Calu3 (cell line): ENCODE results near the gene DSP. TPM values are rescaled to one million over a fixed set of nuclear protein-coding genes. Genes with fewer than 3 reads are reported as not detected.

Source experiments
- BruUV-seq: library from RNA; stranded (reverse); fragments of 400-500 nt; replicated peaks from 2 replicates; lab custom pipeline; 2021; lab: Mats Ljungman, UMichigan
- CTCF ChIA-PET: fragments of 300-600 bp; sonication (Branson Sonifier 250); formaldehyde crosslinking; loops from one replicate; lab custom pipeline; 2022; ENCODE audit warnings: antibody characterized with exemption; lab: Charles Lee
- DNase-seq: peaks from one replicate; pipeline ENCODE4 v3.0.0; 2022
- H3K27ac Mint-ChIP-seq: one replicate; pipeline ENCODE4 v1.8.0; 2022; ENCODE audit warnings: mixed read lengths; ENCODE audit not compliant: unreplicated experiment
- H3K27me3 Mint-ChIP-seq: one replicate; pipeline ENCODE4 v1.8.0; 2022; ENCODE audit warnings: mixed read lengths; ENCODE audit not compliant: unreplicated experiment
- H3K36me3 Mint-ChIP-seq: one replicate; pipeline ENCODE4 v1.8.0; 2022; ENCODE audit warnings: mild to moderate bottlenecking, moderate library complexity, mixed read lengths; ENCODE audit not compliant: insufficient read depth, unreplicated experiment
- H3K4me1 Mint-ChIP-seq: one replicate; pipeline ENCODE4 v1.8.0; 2022; ENCODE audit warnings: mild to moderate bottlenecking, low read depth, mixed read lengths; ENCODE audit not compliant: unreplicated experiment
- H3K4me3 Mint-ChIP-seq: one replicate; pipeline ENCODE4 v1.8.0; 2022; ENCODE audit warnings: mild to moderate bottlenecking, low read depth, moderate library complexity, mixed read lengths; ENCODE audit not compliant: unreplicated experiment
- H3K9me3 Mint-ChIP-seq: one replicate; pipeline ENCODE4 v1.8.0; 2022; ENCODE audit warnings: low read depth, mixed read lengths; ENCODE audit not compliant: unreplicated experiment
- intact Hi-C: fragments of 100-400 bp; cut with micrococcal nuclease; formaldehyde crosslinking; loops from one replicate; pipeline ENCODE4 v1.10.0; 2022; ENCODE audit not compliant: unreplicated experiment
- total RNA-seq: library from RNA; stranded (reverse); gene quantifications from 2 replicates; pipeline ENCODE4 v1.2.3, GENCODE V29; 2022
- TF ChIP-seq, protein P1 (sequence below): fragments of 200-600 bp; IDR thresholded peaks from one replicate; pipeline ENCODE4 v1.8.0; 2022; ENCODE audit warnings: antibody characterized with exemption; ENCODE audit not compliant: unreplicated experiment

Gene DSP
- total RNA-seq, 1 experiment from 2014 or later = 57.7 TPM

DNA sequence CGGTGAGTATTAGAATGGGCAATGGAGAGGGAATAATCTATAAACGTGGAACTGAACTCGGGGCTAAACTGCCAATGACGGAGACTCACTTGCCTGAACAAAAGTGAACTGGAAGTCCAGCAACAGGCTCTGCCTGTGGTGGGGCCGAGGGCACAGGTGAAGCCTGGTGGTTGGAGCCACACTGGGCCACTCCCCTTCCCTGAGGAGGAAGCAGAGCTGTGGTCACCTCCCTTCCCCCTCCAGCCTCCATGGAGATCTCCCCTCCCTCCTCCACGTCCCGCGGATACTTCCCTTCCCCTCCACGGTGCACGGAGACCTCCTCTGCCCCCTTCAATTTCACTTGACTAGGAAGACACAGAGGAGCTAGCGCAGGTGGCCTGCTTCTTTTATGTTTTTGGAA is 14.7 kb upstream of the DSP start:
- intact Hi-C loops = no loop called here
- H3K27me3 Mint-ChIP-seq = no peaks in the 10 kb centered on the region
- TF ChIP-seq, protein P1, sequence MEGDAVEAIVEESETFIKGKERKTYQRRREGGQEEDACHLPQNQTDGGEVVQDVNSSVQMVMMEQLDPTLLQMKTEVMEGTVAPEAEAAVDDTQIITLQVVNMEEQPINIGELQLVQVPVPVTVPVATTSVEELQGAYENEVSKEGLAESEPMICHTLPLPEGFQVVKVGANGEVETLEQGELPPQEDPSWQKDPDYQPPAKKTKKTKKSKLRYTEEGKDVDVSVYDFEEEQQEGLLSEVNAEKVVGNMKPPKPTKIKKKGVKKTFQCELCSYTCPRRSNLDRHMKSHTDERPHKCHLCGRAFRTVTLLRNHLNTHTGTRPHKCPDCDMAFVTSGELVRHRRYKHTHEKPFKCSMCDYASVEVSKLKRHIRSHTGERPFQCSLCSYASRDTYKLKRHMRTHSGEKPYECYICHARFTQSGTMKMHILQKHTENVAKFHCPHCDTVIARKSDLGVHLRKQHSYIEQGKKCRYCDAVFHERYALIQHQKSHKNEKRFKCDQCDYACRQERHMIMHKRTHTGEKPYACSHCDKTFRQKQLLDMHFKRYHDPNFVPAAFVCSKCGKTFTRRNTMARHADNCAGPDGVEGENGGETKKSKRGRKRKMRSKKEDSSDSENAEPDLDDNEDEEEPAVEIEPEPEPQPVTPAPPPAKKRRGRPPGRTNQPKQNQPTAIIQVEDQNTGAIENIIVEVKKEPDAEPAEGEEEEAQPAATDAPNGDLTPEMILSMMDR = no peak
- no peaks in the 10 kb centered on the region for H3K4me1 Mint-ChIP-seq
- H3K4me3 Mint-ChIP-seq = no peak overlapping the region
- H3K36me3 Mint-ChIP-seq = no peaks in the 10 kb centered on the region
- H3K27ac Mint-ChIP-seq = no peak overlapping the region
- no peaks in the 10 kb centered on the region for H3K9me3 Mint-ChIP-seq
- DNase-seq = no peak
- BruUV-seq = no TSS peak
- CTCF ChIA-PET = no interaction called here

DNA sequence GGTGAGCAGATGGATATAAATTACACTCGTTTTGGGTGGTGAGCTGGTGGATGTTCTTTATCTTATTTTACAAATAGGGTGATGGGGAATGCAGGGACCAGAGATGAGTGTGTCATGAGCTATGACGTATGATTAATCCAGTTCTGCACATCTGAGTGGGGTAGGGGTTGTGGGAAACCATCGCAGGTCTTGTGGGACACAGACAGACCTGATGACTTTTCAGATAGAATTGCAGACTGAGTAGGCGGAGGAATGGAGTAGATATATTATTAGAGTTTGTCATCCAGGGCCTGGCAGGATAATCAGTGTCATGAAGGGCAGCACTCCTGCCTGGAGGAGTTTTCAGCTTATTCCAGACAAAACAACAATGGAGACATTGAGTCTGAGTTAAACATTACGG is 12.9 kb upstream of the DSP start:
- DNase-seq = no peak
- no peaks in the 10 kb centered on the region for H3K27me3 Mint-ChIP-seq
- no peak overlapping the region for H3K27ac Mint-ChIP-seq
- BruUV-seq = no TSS peak
- CTCF ChIA-PET = no interaction called here
- H3K36me3 Mint-ChIP-seq = no peaks in the 10 kb centered on the region
- intact Hi-C loops = no loop called here
- H3K9me3 Mint-ChIP-seq = no peaks in the 10 kb centered on the region
- no peaks in the 10 kb centered on the region for H3K4me1 Mint-ChIP-seq
- TF ChIP-seq, protein P1 = no peak
- no peak overlapping the region for H3K4me3 Mint-ChIP-seq

DNA sequence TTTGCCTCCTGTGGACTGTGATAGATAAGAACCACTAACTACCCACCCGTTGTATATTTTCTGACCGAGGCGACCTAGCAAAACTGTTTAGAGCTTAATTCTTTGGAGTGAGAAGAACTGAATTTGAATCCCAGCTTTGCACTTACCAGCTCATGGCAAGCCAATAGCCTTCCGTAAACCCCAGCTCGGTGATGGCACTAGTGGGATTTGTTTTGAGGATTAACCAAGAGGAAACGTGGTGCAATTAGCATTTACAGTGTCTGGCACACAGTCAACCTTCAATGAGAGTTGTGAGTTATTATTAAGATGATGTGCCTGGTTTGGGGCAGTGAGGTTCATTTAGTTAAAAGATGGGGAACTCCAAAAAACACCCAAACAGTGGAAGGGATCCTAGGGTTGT is 12.3 kb upstream of the DSP start:
- BruUV-seq = no TSS peak
- H3K27ac Mint-ChIP-seq = no peak overlapping the region

DNA sequence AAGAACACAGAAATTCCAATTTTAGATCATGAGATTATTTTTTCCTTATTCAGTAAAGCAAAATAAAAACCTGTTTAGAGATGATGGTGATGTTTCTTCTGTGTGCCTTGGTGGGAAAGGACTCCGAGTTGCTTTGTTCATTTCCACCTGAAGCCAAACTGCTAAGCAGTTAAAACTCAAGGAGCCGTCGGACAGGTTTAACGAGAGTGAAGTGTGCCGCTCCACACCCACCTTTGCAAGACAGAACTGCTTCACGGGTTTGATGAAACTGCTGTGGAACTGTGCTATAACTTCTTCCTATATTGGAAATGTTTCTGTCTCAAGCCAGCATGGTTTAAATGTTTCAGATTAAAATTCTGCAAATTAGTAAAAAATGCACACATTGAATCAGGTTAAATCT is 9.2 kb upstream of the DSP start:
- H3K9me3 Mint-ChIP-seq = no peaks in the 10 kb centered on the region
- DNase-seq = peak; percentile 69
- no TSS peak for BruUV-seq
- CTCF ChIA-PET = no interaction called here
- H3K36me3 Mint-ChIP-seq = no peaks in the 10 kb centered on the region
- no peak overlapping the region for H3K27ac Mint-ChIP-seq
- intact Hi-C loops = loop anchor here (5.0 kb wide), 1 partner anchor 50 kb away; no protein-coding TSS in a partner anchor
- H3K4me1 Mint-ChIP-seq = no peaks in the 10 kb centered on the region
- no peaks in the 10 kb centered on the region for H3K27me3 Mint-ChIP-seq
- TF ChIP-seq, protein P1 = no peak
- H3K4me3 Mint-ChIP-seq = no peak overlapping the region

More for the DNA sequence above, 12.3 kb upstream of the DSP start:
- H3K36me3 Mint-ChIP-seq = no peaks in the 10 kb centered on the region
- no peaks in the 10 kb centered on the region for H3K9me3 Mint-ChIP-seq
- CTCF ChIA-PET = no interaction called here
- DNase-seq = no peak
- H3K4me3 Mint-ChIP-seq = no peak overlapping the region
- intact Hi-C loops = no loop called here
- no peaks in the 10 kb centered on the region for H3K4me1 Mint-ChIP-seq
- H3K27me3 Mint-ChIP-seq = no peaks in the 10 kb centered on the region
- TF ChIP-seq, protein P1 = no peak
